ENCODE data around the gene NME4.

NME4 gene

DNA sequence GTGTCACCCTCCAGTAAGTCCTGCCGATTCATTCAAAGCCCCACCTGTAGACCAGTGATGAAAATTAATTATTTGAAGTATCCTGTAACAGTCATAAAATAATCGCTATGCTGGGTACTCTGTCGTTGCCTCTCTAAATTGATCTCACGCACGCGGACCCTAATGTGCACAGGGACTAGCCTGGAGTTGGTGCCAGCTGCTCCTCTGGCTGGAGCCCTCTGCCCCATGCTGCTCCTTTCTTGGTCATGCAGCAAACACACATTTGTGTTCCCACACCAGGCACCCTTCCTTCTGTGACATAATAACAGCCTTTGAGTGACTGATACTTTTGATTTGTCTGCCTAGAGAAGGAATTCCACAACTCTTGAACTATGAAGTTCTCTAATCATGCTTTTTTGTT, 44.4 kb downstream of the NME4 start:
- POLR2A ChIA-PET: no interaction called here
- no peak for TF ChIP-seq CTCF (IDR thresholded peaks at IDR 0.05; ENCODE audit: control extremely low read depth, extremely low read depth, low read depth, missing control alignments)
- CTCF ChIA-PET: no interaction called here
- no peak for DNase-seq (ENCODE audit: extremely low spot score)

DNA sequence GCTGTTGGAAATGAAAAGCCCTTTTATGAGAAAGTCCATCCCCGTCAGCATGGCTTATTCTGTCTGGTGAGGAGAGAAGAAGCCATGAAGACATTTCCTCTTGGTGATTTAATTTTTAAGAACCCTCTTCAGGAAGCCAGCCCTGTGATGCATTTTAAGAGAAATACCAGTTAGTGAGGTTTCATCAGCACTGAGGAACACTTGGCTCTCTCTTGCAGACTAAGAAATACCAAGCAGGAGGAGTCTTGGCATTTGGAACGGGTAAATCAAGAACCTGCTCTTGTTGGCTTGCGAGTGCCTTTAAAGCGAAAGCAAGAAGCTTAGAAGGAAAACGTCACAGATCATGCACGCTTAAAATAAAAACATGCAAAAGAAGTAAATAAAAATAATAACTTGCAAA, 46.0 kb downstream of the NME4 start:
- DNase-seq (ENCODE audit: extremely low spot score): no peak
- CTCF ChIA-PET: no interaction called here
- no peak for TF ChIP-seq CTCF (IDR thresholded peaks at IDR 0.05; ENCODE audit: control extremely low read depth, extremely low read depth, low read depth, missing control alignments)
- POLR2A ChIA-PET: no interaction called here

DNA sequence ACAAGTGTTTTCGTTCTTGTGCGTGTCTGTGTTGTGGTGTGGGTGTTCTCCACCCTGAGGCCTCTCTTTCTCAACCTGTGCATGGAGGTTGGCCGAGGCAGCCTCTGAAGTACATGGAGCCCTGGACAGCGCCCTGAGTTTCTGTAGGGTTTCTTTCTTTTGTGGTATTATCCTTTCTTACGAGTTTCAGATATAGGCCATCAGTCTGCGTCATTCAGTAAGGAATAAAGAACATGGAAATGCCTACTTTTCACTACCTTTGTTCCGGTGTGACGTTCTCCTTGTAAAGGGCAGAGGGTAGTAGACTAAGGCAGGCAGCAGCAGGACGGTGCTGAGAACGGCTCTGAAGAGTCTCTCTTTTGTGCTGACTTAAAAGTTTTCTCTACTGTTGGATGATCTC, 47.0 kb downstream of the NME4 start:
- no peak for DNase-seq (ENCODE audit: extremely low spot score)
- ChIA-PET CTCF (interaction anchor here (0.9 kb wide), 1 partner anchor 103 kb away, joined by 3 read pairs; no protein-coding TSS in a partner anchor), POLR2A (no interaction called here)
- no peak for TF ChIP-seq CTCF (IDR thresholded peaks at IDR 0.05; ENCODE audit: control extremely low read depth, extremely low read depth, low read depth, missing control alignments)

DNA sequence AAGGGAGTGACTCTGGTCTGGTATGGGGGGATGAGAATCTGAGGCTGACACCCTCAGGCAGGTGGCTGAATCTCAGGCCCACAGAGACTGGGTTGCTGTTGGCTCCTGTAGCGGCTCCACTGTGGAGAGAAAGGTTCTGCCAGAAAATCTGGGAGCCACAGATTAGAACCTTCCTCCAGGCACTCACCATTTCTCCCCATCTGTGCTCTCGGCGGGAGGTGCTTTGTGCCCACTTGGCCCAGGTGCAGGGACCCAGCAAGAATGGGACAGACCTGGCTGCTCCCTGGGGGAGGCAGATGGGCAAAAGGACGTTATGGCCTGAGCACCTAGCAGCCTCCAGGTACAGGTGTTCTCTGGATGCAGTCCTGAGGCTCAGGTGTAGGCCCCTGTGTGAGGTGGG, 48.6 kb downstream of the NME4 start:
- CTCF ChIA-PET: no interaction called here
- no peak for DNase-seq (ENCODE audit: extremely low spot score)
- no peak for TF ChIP-seq CTCF (IDR thresholded peaks at IDR 0.05; ENCODE audit: control extremely low read depth, extremely low read depth, low read depth, missing control alignments)
- POLR2A ChIA-PET: no interaction called here

Data from GM10248 (cell line).